GM12891 (cell line): ENCODE results near the gene PRLH.

Experiments
- POLR2A ChIP-seq: IDR thresholded peaks from 2 replicates; pipeline ENCODE4 v1.6.1; 2011; ENCODE audit warnings: low read depth, low read length, control low read depth
- SPI1 ChIP-seq: IDR thresholded peaks from 2 replicates; pipeline ENCODE4 v1.6.1; 2011; ENCODE audit warnings: low read depth, low read length, control low read depth

DNA sequence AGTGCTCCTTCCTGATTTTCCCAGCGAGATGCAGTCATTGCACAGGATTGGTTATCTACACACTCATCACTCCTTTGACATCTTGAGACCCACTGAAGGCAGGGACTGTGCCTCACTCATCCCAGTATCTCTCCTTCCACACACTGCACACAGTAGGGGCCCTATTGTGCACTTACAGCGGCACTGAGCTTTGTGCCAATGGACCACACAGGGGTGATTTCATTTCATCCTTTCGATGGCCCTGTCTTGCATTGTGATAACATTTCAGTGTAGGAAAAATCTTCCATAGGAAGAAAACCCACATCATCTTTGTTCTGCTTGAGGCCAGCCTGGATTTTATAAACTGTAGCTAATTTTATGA is 50.0 kb downstream of the PRLH start:
- TF ChIP-seq POLR2A = no peak
- no peak for TF ChIP-seq SPI1
